ENCODE results near the gene MED12L. TPM values are rescaled to one million over a fixed set of nuclear protein-coding genes. Genes with fewer than 3 reads are reported as not detected.
A peak's percentile ranks its signal among the peaks of the same experiment; 100 is the strongest.
"Not testable (repeated sequence)": the region's sequence is repeated elsewhere in the genome, so short reads cannot be mapped to it uniquely, and the experiment has no call there.

The MED12L gene
- polyA plus RNA-seq, 3 donors, result 1.6 to 2.2 (median 2.1) TPM

DNA sequence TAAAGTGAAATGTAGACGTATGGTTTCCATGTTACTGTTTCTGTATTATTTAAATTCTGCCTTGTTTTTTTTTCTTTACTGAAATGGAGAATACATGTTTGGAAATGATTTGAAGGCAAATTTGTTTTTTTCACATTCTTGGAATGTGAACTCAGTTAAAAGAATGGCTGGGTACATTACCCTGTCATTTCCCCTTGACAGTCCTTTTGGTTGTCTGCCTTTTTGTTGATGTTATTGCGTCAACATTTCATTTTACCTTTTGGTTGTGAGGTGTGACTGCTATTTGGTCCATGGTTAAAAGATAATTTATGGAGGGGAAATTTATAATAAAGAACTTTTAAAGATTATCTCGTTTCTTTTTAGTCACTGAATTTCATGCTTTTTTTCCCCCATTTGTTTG lies 120.7 kb downstream of the MED12L start:
- DNase-seq (ENCODE audit: low read depth in 3 of 3, low spot score in 2 of 3), result no peak

- no peak for DNase-seq (ENCODE audit: low read depth in 3 of 3, low spot score in 2 of 3)
Observed at GRCh38 chr3:151209654-151210053, 124.2 kb downstream of the MED12L start.

- DNase-seq (ENCODE audit: low read depth in 3 of 3, low spot score in 2 of 3), result no peak
Observed at GRCh38 chr3:151210676-151211381, 125.4 kb downstream of the MED12L start.

- DNase-seq (ENCODE audit: low read depth in 3 of 3, low spot score in 2 of 3), result no peak
Observed at GRCh38 chr3:151213151-151213550, 127.7 kb downstream of the MED12L start.

- no peak for DNase-seq (ENCODE audit: low read depth in 3 of 3, low spot score in 2 of 3)
Observed at GRCh38 chr3:151213881-151214280, 128.4 kb downstream of the MED12L start.

GRCh38 chr3:151214459-151214858 lies 129.0 kb downstream of the MED12L start:
- DNase-seq (ENCODE audit: low read depth in 3 of 3, low spot score in 2 of 3), result no peak

- no peak for DNase-seq (ENCODE audit: low read depth in 3 of 3, low spot score in 2 of 3)
Observed at GRCh38 chr3:151216641-151217607, 131.5 kb downstream of the MED12L start.

- no peak for DNase-seq (ENCODE audit: low read depth in 3 of 3, low spot score in 2 of 3)
Observed at GRCh38 chr3:151218136-151218535, 132.7 kb downstream of the MED12L start.

DNA sequence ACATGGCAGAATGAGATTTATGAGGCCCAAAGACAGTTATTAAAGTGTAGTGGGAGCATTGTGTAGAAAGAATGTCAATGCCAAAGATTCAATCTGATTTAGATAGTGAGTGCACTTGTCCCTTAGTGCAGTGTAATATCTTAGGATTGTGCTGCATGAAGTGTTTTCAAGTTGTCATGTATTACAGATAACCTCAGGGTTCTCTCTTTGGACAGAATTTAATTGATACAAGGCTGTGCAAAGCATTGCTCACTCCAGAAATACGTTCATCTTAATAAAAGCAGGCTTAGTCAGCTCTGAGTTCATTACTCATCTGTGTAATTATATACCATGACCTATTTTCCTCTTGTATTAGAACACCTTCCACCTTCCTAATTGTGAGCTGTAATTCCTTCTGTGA lies 133.6 kb downstream of the MED12L start:
- DNase-seq (ENCODE audit: low read depth in 3 of 3, low spot score in 2 of 3), result no peak

DNA sequence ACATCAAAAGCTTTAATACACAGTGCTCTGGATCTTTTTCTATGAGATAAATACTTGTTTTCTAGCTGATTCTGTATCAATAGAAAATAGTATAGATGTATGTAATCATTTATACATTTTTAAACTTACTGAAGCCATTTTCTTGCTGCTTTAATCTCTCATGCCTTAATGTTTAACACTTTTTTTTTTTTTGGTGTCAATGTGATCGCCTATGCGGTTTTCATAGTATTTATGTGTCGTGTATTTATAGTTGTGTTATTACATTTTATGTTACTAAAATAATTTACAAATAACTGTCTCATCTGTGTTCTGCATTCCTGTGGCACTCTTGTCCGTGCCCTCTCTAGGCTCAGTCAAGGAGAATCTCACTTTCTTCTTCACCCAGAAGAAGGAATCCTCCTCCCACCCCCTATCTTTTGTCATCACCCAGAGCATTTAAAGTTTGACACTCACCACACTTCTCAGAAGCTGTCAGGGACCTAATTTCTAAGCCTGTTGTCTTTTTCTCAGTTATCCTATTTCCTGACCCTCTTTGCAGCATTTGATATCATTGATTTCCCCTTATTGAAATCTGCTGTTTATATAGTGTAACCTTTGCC lies 138.9 kb downstream of the MED12L start:
- no peak for DNase-seq (ENCODE audit: low read depth in 3 of 3, low spot score in 2 of 3)

GRCh38 chr3:151225040-151225975 lies 139.8 kb downstream of the MED12L start:
- no peak for DNase-seq (ENCODE audit: low read depth in 3 of 3, low spot score in 2 of 3)

GRCh38 chr3:151226088-151226563 lies 140.7 kb downstream of the MED12L start:
- DNase-seq (ENCODE audit: low read depth in 3 of 3, low spot score in 2 of 3), result no peak

DNA sequence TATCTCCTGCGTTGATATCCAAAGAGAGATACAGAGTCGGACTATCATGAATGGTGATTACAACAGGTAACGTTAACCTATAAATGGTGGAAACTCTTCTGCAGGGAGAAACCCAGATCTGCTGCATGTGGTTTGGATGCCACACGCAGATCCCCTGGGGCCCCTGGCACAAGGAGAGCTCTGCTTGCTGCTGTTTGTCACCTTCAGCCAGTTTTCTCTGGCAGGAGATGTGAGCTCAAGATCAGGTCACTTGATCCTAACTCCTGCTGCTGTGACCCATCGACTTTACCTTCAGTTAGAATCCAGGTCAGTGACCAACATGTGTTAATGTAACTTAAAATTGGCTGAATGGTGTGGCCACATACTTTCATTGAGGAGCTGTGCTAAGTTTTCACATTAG lies 141.4 kb downstream of the MED12L start:
- DNase-seq (ENCODE audit: low read depth in 3 of 3, low spot score in 2 of 3), result no peak

DNA sequence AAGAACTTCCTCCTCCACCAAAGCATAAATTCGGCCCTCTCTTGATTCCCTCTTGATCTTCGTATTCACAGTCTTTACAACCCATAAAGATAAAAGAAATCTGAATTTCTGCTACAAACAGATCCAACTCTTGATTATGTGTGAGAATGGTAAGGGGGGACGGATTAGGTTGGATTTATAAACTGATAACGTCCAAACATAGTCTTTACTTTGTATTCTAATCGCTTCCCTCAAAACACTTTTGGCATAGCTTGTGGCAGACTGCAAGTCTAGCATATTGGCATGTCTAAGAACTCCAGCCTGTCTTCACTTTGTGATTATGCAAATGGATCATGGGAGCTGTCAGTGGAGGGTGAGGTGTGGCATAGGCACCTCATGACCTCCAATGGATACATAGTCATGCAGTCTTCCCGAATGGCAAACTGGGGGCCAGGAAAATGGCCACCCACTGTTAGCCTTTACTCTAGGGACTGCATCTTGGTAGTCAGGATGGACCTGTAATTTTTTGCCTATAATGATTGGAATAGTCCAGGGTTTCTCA lies 141.9 kb downstream of the MED12L start:
- DNase-seq (ENCODE audit: low read depth in 3 of 3, low spot score in 2 of 3), result no peak

DNA sequence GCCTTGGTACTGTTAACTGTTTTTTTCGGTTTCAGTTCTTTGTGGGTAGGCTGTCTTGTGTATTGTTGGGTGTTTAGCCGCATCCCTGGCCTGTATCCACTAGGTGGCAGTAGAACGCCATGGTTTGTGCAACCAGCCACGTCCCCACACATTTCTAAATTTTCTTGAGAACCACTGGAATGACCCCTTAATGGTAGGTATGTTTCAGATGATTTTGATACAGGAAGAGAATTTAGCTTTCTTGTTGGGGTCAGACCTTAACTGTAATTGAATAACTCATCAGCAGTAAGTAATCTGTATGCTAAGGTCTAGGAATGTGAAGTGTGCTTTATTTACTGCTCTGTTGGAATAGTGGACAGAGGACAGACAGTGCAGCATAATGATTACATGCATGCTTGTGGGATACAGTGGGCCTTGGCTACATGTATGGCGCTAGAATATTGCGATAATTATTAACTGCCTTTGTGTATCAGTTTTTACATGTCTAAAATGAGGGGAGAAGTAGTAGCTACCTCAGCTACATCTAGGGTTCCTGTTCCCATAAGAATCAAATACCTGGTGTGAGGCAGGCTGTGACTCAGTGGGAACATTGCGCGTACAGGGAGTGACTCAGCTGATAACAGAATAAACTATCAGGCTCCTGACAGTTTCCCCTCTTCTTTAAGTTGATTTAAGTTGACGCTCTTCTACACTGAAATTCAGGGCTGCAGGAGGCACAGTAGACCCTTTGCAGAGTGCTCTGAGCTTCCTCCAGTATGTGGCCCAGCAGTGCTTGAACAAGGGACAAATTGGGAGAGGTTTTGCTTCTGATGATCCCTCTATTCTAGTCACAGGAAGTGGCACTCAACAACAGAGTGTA lies 142.6 kb downstream of the MED12L start:
- DNase-seq (ENCODE audit: low read depth in 3 of 3, low spot score in 2 of 3), result peak; percentile 54 to 66 (median 63)

GRCh38 chr3:151228666-151229040 lies 143.2 kb downstream of the MED12L start:
- no peak for DNase-seq (ENCODE audit: low read depth in 3 of 3, low spot score in 2 of 3)

DNA sequence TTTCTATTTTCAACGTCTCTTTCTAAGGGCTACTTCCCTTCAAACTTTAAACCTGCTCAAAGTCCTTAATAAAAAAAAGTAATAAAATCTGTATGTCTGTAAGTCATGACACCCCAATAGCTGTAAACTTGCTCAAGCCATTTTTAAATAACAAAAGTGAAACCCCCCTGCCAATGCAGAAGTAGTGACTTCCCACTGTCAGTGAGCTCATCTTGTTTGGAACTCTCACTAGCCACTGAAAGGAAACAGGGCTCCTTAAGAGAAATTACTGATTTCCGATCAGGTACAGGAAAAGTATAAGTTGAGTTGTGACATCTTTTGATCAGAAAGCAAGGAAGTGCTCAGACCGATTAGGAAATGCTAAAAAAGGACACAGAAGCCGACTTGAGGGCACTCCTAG lies 145.2 kb downstream of the MED12L start:
- no peak for DNase-seq (ENCODE audit: low read depth in 3 of 3, low spot score in 2 of 3)

DNA sequence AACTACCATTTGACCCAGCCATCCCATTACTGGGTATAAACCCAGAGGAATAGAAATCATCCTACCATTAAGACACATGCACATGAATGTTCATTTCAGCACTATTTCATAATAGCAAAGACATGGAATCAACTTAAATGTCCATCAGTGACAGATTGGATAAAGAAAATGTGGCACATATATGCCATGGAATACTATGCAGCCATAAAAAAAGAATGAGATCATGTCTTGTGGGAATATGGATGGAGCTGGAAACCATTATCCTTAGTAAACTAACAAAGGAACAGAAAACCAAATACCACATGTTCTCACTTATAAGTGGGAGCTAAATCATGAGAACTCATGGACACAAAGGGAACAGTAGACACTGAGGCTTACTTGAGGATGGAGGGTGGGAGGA lies 146.9 kb downstream of the MED12L start:
- not testable (repeated sequence) for DNase-seq (ENCODE audit: low read depth in 3 of 3, low spot score in 2 of 3)

- DNase-seq (ENCODE audit: low read depth in 3 of 3, low spot score in 2 of 3), result no peak
Observed at GRCh38 chr3:151232991-151233390, 147.5 kb downstream of the MED12L start.

All from right renal cortex interstitium (tissue), 3 donors.